GM18873 (cell line): ENCODE results near the gene DOCK1.

Experiments used
- ATAC-seq: cut with Tn5 transposase; IDR thresholded peaks from one replicate; pipeline ENCODE4 v1.9.1; 2021; ENCODE audit warnings: mild to moderate bottlenecking, moderate library complexity, moderate number of reproducible peaks; ENCODE audit not compliant: unreplicated experiment, low FRiP score

DOCK1 gene

DNA sequence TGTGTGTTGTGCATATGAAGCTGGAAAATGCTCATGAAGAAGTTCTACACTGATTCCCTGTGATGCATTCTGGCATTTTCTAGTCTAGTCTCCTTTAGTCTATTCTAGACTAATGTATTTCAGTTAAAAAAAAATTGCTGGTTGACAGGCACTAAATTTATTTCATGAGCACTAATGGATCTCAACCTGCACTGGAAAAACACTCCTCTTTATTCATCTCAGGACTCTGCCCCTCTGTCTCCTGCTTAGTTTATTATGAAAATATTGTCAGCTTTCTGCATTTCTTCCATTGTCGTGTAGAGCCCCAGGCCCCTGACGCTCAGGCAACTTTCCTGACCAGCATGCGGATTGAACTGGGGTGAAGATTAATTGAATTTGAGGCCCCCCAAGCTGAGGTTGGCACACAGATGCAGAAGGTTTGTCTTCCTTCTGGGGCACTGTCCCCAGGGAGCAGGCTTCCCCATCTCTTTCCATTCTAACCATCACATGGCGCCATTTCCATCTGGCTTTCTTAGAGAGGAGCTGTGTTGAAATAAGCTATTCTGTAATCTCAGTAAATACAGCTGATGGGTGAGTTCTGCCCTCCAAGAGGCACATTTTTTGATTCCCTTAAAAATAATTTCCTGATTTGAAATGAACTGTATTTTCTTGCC is 162.4 kb downstream of the DOCK1 start:
- no peak for ATAC-seq

DNA sequence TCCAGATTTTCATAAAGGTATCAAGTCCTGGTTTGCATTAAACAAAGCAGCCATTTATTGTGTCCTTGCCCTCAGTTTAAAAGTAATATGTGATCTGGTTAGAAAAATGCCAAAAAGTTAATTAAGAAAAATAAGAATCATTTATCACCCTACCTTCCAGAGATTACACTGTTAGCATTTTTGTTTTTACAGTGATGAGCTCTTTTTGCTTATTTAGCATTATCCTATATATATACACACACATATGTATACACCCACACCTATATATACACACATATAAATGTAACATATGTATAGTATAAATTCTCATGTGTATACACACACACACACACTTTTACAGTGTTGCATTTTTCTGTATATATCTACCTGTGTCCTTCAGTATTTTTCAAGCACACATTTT is 163.3 kb downstream of the DOCK1 start:
- ATAC-seq: no peak

DNA sequence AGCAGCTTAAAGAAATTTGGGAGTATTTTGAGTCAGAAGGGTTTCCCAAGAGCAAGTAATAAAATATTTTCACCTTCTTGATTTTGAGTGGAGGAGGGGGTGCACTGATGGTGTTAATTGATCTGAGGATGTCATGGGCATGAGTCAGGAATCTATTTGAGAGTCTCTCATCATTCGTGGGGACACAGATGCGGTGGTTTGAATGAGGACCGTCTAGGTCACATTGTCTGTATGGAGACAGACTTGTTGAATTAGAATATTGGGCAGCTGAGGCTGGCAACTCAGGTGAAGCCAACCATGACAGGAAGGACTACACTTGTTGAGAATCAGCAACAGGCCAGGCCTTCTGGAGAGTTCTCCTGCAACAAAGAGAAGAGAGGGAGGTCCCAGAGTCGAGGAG is 164.2 kb downstream of the DOCK1 start:
- ATAC-seq: no peak

DNA sequence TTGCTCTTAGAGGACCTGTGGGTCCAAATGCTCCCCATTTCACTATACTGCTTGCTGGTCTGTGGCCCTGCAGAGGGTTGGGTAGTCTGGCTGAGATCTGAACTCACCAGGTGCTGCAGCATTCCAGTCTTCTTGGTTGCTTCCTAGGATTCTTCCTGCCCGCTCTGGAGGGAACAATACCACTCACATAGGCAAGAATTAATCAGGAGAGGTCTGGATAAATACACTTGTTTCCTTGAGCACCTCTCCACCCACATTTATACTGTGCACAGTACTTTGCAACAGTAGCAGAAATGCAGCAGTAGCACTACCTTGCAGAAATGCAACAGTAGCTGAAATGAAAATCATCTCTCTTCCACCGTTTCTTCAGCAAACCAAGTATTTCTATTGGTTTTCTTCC is 165.9 kb downstream of the DOCK1 start:
- no peak for ATAC-seq

DNA sequence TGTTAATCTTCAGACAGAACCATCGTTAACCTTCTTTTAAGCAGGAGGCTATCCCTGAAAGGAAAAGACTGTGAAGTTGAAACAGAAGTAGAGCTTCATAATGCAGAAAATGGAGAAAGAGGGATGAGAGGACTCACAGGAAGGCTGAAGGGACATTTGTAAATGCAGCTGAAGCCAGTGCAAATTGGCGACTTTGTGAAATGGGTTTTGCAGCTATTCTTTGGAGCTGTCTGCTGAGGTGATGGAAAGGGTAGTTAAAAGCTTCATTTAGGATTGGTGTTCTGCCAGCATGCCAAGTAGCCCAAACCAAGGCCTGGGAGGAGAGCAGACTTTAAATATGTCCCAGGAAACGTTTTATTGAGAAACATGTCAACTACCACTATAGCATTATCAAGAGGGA is 168.4 kb downstream of the DOCK1 start:
- no peak for ATAC-seq

DNA sequence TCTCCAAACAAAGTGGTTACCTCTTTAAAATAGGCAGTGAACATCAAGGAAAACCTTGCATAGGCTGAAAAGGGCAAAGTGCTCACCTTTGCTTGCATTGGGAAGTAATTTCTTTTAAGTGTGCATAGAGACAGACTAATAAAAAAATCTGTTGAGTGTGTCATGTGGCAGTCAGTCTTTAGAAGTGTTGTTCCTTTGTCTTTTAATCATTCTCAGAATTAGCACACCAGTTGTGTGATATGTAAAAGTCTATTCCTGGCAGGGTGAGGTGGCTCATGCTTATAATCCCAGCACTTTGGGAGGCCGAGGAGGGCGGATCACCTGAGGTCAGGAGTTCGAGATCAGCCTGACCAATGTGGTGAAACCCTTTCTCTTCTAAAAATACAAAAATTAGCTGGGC is 174.2 kb downstream of the DOCK1 start:
- no peak for ATAC-seq

DNA sequence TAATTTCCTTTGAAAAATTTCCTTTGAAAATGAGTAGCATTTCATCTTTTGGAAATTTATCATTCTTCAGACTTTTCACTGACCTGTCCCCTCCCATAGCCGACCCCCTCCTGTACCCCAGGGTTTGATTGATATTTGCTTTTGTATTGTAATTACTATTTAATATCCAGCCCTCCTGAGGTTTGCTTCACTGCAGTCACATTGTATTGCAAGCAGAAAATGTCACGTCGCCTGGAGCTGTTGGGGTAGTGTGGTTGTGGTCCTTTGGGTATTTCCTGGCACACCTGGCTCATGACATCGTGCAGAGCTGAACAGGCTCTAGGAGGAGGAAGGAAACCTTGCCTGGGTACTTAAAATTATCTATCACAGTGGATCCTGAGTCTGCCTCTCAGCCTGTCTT is 175.1 kb downstream of the DOCK1 start:
- no peak for ATAC-seq

DNA sequence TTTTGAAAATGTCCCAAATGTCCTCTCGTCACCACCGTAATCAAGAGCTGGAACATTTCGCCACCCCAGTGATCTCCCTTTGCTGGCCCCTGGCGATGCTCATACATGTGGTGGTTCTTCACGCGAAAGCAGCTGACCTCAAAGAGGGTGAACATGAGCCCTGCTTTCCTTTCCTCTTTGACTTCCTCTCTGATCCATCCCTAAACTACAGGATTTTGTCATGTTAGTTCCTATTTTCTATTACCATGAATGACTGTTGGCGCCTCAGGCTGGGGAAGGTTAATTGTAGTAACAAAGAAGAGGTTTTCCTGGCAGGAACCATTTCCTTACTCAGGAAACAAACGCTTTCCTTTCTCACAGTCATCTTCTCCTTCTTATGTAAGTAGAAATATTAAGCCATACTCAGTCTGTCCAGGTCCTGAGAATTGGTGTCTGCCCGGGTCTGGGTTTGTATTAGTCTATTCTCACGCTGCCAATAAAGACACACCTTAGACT is 176.7 kb downstream of the DOCK1 start:
- no peak for ATAC-seq

DNA sequence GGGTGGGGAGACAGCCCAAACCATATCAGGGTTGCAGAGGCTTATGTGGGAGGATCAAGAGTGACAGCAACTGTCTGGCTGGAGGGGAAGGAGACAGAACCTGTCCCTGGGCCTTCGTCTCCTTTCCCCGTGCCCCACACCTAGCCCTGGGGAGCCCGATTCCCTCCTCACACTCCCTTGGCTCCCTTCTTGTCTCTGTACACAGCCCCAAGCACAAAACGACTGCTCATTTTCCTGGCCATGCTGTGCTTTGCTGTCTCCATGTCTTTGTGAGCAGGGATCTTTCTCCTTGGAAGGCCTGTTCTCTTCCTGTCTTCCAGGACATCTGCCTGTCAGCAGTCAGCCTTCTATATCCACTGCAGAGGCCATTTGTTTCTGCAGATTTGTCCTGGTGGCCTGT is 177.4 kb downstream of the DOCK1 start:
- no peak for ATAC-seq

DNA sequence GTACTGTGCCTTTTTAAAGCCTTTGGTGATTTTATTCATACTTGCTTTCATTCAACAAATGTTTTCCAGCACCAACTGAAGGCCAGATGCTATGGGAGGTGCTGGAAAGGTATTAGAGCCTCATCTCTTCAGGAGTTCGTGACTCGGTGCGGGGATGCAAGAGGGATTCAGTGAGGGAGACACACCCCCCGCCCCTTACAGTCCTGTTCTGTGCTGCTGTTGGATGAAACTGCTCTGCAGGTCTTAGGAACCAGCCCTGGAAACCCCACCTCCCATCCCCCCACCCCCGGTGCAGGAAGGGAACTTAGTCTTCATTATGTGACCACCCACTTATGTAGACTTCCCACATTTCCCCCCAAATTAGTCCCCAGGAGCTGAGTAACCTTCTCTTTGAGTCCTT is 180.7 kb downstream of the DOCK1 start:
- ATAC-seq: no peak

DNA sequence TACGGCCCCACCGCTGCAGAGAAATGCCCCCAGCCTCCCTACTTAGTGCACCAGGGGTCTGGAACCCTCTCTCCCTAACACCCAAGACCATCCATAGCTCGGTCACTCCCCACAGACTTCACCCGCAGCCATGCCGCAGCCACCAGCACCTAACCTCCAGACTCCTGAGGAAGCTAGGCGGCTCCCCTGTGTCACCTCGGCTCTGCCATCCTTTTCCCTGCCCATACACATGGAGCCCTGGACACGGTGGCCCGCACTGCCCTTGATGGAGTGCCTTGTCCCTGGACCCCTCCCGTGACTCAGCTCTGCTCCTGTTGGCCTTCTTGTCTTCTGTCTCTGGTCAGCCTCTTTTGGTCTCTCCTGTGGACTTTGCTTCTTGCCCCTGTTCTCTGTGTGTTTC is 183.7 kb downstream of the DOCK1 start:
- ATAC-seq: no peak

DNA sequence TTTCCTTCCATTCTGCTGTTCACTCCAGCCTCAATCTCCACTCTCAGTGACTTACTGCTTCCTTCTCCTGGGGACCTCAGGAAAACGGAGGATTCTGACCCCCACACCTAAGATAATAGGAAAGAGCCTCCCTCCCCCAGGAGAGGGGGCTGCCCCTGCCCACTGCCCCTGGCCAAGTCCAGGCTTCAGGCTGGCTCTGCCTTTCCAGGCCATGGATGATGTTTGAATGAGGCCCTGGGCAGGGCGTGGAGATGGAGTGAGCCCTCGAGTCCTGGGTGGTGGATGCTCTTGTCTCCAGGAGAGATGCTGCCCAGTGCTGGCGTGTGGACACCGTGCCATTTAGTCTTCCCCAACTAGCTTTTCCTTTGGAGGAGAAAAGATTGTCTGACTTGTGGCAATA is 184.2 kb downstream of the DOCK1 start:
- ATAC-seq: no peak

DNA sequence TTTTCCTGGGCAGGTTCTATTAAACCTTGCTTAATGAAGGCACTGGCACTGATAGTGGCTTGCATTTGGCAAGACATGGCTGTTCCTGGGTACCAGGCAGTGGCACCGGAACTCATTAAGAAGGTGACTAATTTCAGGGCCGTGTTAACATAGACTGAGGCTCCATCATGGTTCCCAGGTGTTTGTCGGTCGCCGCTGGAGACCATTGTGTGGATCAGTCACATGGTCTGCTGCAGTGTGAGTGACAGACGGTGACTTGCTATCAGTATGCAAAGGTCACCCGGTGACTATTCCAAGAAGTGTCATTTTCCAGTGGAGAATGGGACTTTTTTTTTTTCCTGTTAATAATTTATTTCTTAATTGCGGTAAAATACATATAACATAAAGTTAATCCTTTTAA is 184.9 kb downstream of the DOCK1 start:
- ATAC-seq: no peak

DNA sequence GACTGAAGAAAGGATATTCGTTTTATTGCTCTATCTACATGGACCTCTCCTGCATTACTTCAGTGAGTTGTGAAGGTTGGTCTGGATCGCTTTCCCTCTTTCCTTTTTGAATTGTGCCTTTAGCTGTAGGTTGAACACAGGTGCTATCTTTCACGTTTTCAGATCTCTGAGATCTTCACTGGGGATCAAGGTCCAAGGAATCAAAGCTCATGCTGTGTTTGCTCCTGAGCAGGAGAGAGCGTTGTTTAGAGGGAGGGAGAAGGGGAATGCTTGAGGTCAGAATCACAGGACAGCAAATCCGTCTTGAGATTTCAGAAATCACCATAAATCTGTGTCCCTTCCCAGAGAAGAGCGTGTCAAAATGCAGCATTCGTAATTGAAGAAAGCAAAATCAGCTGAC is 186.1 kb downstream of the DOCK1 start:
- ATAC-seq: no peak

DNA sequence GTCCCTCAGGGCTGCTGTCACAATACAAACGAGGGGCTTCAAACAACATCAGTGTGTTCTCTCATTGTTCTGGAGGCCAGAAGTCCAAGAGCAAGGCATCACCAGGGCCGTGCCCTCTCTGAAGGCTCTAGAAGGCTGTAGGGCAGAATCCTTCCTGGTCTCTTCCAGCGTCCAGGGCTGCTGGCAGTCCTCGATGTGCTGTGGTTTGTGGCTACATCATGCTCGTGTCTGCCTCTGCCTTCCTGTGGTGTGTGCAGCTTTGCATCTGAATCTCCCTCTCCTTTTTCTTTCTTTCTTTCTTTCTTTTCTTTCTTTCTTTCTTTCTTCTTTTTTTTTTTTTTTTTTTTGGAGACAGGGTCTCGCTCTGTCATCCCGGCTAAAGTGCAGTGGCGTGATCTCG is 187.7 kb downstream of the DOCK1 start:
- no peak for ATAC-seq

DNA sequence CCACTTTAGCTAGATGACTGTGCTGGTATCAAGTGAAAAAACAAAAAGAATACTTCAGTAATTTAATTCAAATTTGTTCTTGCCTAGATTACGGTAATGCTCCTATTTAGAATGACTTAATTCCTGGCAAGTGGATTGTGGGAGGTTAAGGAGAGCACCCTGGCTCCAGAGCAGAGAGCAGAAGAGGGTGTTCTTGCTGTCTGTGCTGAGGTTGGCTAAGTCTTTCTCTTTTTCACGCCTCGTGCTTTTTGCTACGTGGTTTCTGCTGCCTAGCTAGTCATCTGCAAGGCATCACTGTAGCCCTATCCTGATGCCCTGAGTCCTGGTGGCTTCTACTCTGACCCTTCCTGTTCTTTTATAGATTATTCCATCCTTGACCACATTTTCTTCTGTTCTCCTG is 189.8 kb downstream of the DOCK1 start:
- ATAC-seq: no peak

DNA sequence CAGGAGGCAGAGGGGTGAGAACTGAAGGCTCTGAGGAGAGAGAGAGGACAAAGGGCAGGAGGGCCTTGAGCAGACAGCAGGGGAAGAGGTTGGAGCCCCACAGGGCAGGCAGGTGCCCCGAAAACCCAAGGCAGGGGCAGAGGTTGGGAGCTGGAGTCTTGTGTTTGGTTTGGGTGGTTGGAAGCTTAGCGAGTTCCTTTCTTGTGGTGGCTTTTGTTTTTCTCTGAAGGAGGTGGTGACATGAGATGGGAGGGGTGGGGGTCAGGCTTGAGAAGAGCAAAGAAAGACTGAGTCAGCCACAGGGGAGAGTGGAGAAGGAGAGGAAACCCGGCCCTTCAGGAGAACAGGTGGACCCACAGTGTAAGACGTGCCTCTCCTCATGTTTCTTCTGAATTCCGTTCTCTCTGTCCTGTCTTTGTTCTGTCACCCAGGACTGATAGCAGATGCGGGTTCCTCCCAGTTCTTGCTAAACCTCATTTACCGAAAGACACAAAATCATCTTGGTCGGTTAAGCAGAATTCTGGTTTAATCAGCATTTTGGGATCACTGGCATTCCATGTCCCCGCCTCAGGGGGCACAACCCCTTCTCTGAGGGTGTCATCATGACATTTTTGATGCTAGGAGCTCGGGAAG is 195.9 kb downstream of the DOCK1 start:
- ATAC-seq: no peak

DNA sequence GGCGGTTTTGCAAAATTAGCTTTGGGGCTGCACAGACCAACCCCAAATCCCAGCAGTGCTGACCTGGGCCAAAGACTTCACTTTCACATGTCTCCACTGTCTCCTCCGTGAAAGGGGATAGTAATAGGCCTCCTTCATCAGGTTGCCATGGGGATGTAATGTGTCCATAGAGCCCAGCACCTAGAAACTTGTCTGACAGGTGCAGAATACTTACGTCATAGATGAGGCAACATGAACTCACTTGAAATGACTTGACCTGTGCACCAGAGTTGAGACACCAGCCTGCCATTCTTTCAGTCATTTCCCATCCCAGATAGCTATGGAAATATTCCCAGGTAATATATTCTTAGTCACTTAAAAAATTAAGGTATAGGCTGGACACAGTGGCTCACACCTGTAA is 196.9 kb downstream of the DOCK1 start:
- no peak for ATAC-seq

DNA sequence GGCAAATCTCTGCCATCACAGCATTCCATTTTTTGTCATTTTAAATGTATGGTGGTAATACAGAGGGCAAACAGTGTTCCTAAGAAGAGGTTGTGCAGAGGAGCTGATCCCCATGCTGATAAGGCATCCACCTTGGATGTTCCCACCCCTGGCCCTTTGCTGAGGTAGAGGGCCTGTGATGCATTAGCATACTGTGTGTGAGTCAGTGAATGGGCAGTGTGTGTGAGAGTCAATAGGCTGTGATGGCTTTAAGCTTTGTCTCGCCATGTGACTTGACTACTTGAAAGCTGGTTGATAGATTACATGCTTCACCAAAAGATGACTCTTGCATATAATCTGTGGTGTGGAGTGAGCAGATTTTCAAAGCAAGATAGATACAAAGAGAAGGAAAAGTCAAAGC is 209.9 kb downstream of the DOCK1 start:
- ATAC-seq: no peak

DNA sequence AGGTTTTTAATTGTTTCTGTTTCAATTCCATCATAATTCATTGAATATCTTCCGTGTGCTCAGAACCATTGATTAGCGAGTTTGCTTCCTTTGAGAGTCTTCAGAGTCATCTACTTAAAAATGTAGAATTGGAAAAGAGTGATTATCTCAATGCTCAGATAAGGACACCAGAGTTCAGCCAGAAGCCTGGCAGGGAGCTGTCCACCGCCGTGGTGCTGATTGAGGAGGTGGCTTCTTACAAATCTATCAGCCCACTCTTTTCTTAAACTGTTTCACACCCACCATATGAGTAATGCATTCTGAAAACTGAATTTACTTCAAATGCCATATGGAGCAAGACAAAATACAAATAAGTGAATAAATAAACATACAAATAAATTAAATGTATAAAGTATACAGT is 211.9 kb downstream of the DOCK1 start:
- ATAC-seq: no peak

DNA sequence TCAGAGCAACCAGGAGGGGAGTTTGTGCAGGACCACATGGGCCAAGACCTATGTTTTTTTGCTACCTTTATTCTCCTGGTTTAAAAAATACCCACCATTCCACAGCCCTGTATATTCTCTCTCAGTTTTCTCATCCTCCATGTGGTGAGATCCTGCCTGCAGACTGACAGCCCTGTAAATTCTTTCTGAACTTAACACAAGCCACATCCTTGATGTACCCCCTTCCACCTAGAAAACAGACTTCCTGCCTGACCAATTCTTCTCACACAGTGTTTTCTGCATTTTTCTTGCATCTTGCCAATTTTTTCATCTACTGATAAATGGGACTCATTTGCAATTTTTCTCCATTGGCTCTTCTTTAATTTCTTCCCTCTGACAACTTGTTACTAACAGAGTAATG is 212.8 kb downstream of the DOCK1 start:
- no peak for ATAC-seq

DNA sequence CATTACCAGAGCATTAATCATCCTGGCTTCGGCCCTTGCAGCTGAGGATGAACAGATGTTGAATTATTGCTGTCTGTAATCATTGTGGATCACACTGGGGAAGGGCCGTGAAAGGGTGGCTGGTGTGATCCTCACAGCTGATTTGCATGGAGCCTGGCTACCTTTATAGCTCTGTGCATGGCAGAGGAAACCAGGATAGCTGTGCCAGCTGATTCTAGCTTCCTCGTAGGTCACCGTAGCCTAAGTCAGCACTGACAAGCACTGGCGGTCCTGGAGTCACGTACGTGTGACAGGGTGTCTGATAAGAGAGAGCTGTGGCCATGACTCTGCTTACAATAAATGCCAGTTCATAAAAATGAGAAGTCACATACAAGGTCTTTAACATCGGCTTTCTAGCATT is 214.7 kb downstream of the DOCK1 start:
- no peak for ATAC-seq

DNA sequence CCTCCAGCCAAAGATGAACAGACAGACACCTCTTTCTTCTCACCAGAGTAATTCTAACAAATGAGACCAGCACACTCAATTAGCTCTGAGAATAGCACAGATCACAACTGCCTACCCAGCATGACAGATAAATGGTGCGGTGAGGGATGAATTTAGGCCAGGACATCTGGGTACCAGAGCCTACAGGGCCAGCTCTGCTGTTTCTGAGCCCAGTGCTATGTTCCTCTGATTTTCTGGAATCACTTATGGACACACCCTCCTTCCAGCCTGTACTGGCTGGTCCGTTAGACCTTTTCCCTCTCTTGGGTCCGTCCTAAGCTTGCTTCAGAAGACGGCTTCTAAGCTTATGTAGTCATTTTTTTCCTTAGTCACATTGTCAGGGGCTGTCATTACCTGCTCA is 217.6 kb downstream of the DOCK1 start:
- ATAC-seq: no peak
